HG03196 (cell line): ENCODE data around the gene DHX15.

Experiments used
- ATAC-seq: cut with Tn5 transposase; IDR thresholded peaks from one replicate; pipeline ENCODE4 v1.9.1; 2021; ENCODE audit not compliant: unreplicated experiment

DHX15 gene

GRCh38 chr4:24583451-24584210 lies 723 bp downstream of the DHX15 start:
- ATAC-seq = peak; percentile 29

GRCh38 chr4:24582235-24582832 lies 2.0 kb downstream of the DHX15 start:
- no peak for ATAC-seq

- ATAC-seq = no peak
These were observed 6.0 kb downstream of the DHX15 start for GRCh38 chr4:24578364-24578763.

GRCh38 chr4:24576276-24576675 lies 8.1 kb downstream of the DHX15 start:
- no peak for ATAC-seq

- ATAC-seq = no peak
These were observed 10.1 kb downstream of the DHX15 start for GRCh38 chr4:24574236-24574635.

- ATAC-seq = no peak
These were observed 10.8 kb downstream of the DHX15 start for GRCh38 chr4:24573582-24573981.

GRCh38 chr4:24570574-24571236 lies 13.6 kb downstream of the DHX15 start:
- ATAC-seq = no peak

- peak; percentile 50 for ATAC-seq
These were observed 14.2 kb downstream of the DHX15 start for GRCh38 chr4:24570172-24570571.

GRCh38 chr4:24569662-24570061 lies 14.7 kb downstream of the DHX15 start:
- no peak for ATAC-seq

- no peak for ATAC-seq
These were observed 15.9 kb downstream of the DHX15 start for GRCh38 chr4:24568425-24568824.

GRCh38 chr4:24565054-24565453 lies 19.3 kb downstream of the DHX15 start:
- ATAC-seq = no peak

GRCh38 chr4:24564488-24564887 lies 19.9 kb downstream of the DHX15 start:
- no peak for ATAC-seq

GRCh38 chr4:24561438-24562139 lies 22.8 kb downstream of the DHX15 start:
- no peak for ATAC-seq

- ATAC-seq = no peak
These were observed 23.4 kb downstream of the DHX15 start for GRCh38 chr4:24560868-24561368.

GRCh38 chr4:24559889-24560288 lies 24.5 kb downstream of the DHX15 start:
- ATAC-seq = no peak

- no peak for ATAC-seq
These were observed 25.1 kb downstream of the DHX15 start for GRCh38 chr4:24559032-24559821.

- no peak for ATAC-seq
These were observed 27.0 kb downstream of the DHX15 start for GRCh38 chr4:24557026-24558025.

- ATAC-seq = no peak
These were observed 32.7 kb downstream of the DHX15 start for GRCh38 chr4:24551492-24552289.
